Tibial artery (tissue), 4 donors: ENCODE data around the gene NLK.

ENCODE experiments used
- DNase-seq, 2 donors: peaks; one replicate each; pipeline ENCODE4 v3.0.0-alpha.2; 2019
- H3K27ac ChIP-seq, 2 donors: fragments of 200-600 bp; sonication (generic) in 1 of 2; 1 replicate in 1 of 2; 2 replicates in 1 of 2; pipeline ENCODE4 v1.5.1; 2018 to 2019; ENCODE audit warnings: mild to moderate bottlenecking in 1 of 2
- H3K27me3 ChIP-seq, 2 donors: fragments of 200-600 bp; sonication (generic) in 1 of 2; one replicate each; pipeline versions ENCODE4 v1.5.1 to v1.6.0; 2016 to 2019
- H3K36me3 ChIP-seq, 3 donors: fragments of 200-600 bp; sonication (generic) in 2 of 3; one replicate each; pipeline ENCODE4 v1.5.1; 2016 to 2019; ENCODE audit warnings: mild to moderate bottlenecking in 2 of 3
- H3K4me1 ChIP-seq, 4 donors: fragments of 200-600 bp; sonication (generic) in 2 of 4; 1 replicate in 3 of 4; 2 replicates in 1 of 4; pipeline ENCODE4 v1.5.1; 2016 to 2019
- H3K4me3 ChIP-seq, 2 donors: fragments of 200-600 bp; sonication (generic) in 1 of 2; 1 replicate in 1 of 2; 2 replicates in 1 of 2; pipeline ENCODE4 v1.5.1; 2018 to 2019; ENCODE audit warnings: mild to moderate bottlenecking in 2 of 2
- H3K9me3 ChIP-seq, 3 donors: fragments of 200-600 bp; sonication (generic) in 1 of 3; one replicate each; pipeline ENCODE4 v1.5.1; 2016 to 2019
- CTCF ChIP-seq, 2 experiments: fragments of 200-600 bp in 1 of 2; fragments of 450-650 bp in 1 of 2; IDR thresholded peaks; one replicate each; pipeline ENCODE4 v1.5.1; 2017 to 2019; ENCODE audit warnings: antibody characterized with exemption in 2 of 2, mild to moderate bottlenecking in 1 of 2, moderate library complexity in 1 of 2
- intact Hi-C: fragments of 100-400 bp; cut with DNase I; formaldehyde crosslinking; loops from one replicate; pipeline ENCODE4 v1.15.0; 2023; ENCODE audit warnings: low total_unique reads

NLK gene

GRCh38 chr17:28085766-28086165, 43.3 kb downstream of the NLK start:
- Histone ChIP-seq H3K36me3 (no peaks in the 10 kb centered on the region), H3K27ac (no peak overlapping the region), H3K4me1 (peaks cover 0 to 29% (median 13%) of the 10 kb centered on the region in 4 donors), H3K4me3 (no peak overlapping the region), H3K9me3 (no peaks in the 10 kb centered on the region), H3K27me3 (no peaks in the 10 kb centered on the region)
- no peak for DNase-seq
- no peak for TF ChIP-seq CTCF (IDR thresholded peaks at IDR 0.05)
- intact Hi-C loops: no loop called here

- Histone ChIP-seq H3K27me3 (no peaks in the 10 kb centered on the region), H3K27ac (no peak overlapping the region), H3K36me3 (no peaks in the 10 kb centered on the region), H3K9me3 (no peaks in the 10 kb centered on the region), H3K4me1 (peaks cover 0 to 21% (median 13%) of the 10 kb centered on the region in 4 donors), H3K4me3 (no peak overlapping the region)
- no peak for DNase-seq
- TF ChIP-seq CTCF (IDR thresholded peaks at IDR 0.05): no peak
- intact Hi-C loops: no loop called here
Measured at GRCh38 chr17:28086519-28086918, 44.0 kb downstream of the NLK start.

- no peak for DNase-seq
- no peaks in the 10 kb centered on the region for H3K27me3 ChIP-seq
- H3K4me3 ChIP-seq: no peak overlapping the region
- no peaks in the 10 kb centered on the region for H3K36me3 ChIP-seq
- TF ChIP-seq CTCF (IDR thresholded peaks at IDR 0.05): no peak
- H3K9me3 ChIP-seq: no peaks in the 10 kb centered on the region
- no peak overlapping the region for H3K27ac ChIP-seq
- intact Hi-C loops: no loop called here
- H3K4me1 ChIP-seq: peaks cover 0 to 9% (median 5%) of the 10 kb centered on the region in 4 donors
Measured at GRCh38 chr17:28087743-28088142, 45.3 kb downstream of the NLK start.

- Histone ChIP-seq H3K4me3 (no peak overlapping the region), H3K4me1 (no peaks in the 10 kb centered on the region), H3K36me3 (no peaks in the 10 kb centered on the region), H3K9me3 (no peaks in the 10 kb centered on the region), H3K27me3 (no peaks in the 10 kb centered on the region), H3K27ac (no peak overlapping the region)
- intact Hi-C loops: no loop called here
- no peak for TF ChIP-seq CTCF (IDR thresholded peaks at IDR 0.05)
- no peak for DNase-seq
Measured at GRCh38 chr17:28090551-28090950, 48.1 kb downstream of the NLK start.

- Histone ChIP-seq H3K4me3 (no peak overlapping the region), H3K9me3 (no peaks in the 10 kb centered on the region), H3K27ac (no peak overlapping the region), H3K4me1 (no peaks in the 10 kb centered on the region), H3K36me3 (no peaks in the 10 kb centered on the region), H3K27me3 (no peaks in the 10 kb centered on the region)
- TF ChIP-seq CTCF (IDR thresholded peaks at IDR 0.05): no peak
- DNase-seq: no peak
- intact Hi-C loops: no loop called here
Measured at GRCh38 chr17:28092088-28092487, 49.6 kb downstream of the NLK start.
